HepG2 (cell line): ENCODE results near the gene WIPF3.

Experiments used
- PHF8 ChIP-seq: sonication (generic); formaldehyde crosslinking; IDR thresholded peaks from 2 replicates; pipeline ENCODE4 v1.5.0; 2020; ENCODE audit warnings: missing genetic modification reagents
- SMC3 ChIP-seq: IDR thresholded peaks from 2 replicates; pipeline ENCODE4 v1.6.1; 2011; ENCODE audit warnings: low read length, improper control_type of control experiment
- SUZ12 ChIP-seq: fragments of 150-350 bp; IDR thresholded peaks from 2 replicates; pipeline ENCODE4 v1.6.1; 2014; ENCODE audit warnings: low read depth, low read length
- TAF1 ChIP-seq: sonication (generic); formaldehyde crosslinking; IDR thresholded peaks from 2 replicates; pipeline ENCODE4 v1.4.0; 2020; ENCODE audit warnings: missing genetic modification reagents
- TOPORS ChIP-seq: sonication (generic); formaldehyde crosslinking; IDR thresholded peaks from 2 replicates; pipeline ENCODE4 v1.8.0; 2023; ENCODE audit warnings: mild to moderate bottlenecking, missing genetic modification reagents
- ZFP37 ChIP-seq: sonication (generic); formaldehyde crosslinking; IDR thresholded peaks from 2 replicates; pipeline ENCODE4 v1.4.0; 2020; ENCODE audit warnings: missing genetic modification reagents, borderline replicate concordance
- ZNF263 ChIP-seq: sonication (generic); formaldehyde crosslinking; IDR thresholded peaks from 2 replicates; pipeline ENCODE4 v1.4.0; 2020; ENCODE audit warnings: missing genetic modification reagents
- ZNF30 ChIP-seq: sonication (generic); formaldehyde crosslinking; IDR thresholded peaks from 2 replicates; pipeline ENCODE4 v1.5.0; 2020; ENCODE audit warnings: mild to moderate bottlenecking, missing genetic modification reagents
- TF ChIP-seq, protein P1 (sequence below): sonication (generic); formaldehyde crosslinking; IDR thresholded peaks from 2 replicates; pipeline ENCODE4 v1.5.0; 2020; ENCODE audit warnings: mild to moderate bottlenecking, missing genetic modification reagents, moderate library complexity
- TF ChIP-seq, protein P2 (sequence below): sonication (generic); formaldehyde crosslinking; IDR thresholded peaks from 2 replicates; pipeline ENCODE4 v1.4.0; 2020; ENCODE audit warnings: missing genetic modification reagents, borderline replicate concordance

DNA sequence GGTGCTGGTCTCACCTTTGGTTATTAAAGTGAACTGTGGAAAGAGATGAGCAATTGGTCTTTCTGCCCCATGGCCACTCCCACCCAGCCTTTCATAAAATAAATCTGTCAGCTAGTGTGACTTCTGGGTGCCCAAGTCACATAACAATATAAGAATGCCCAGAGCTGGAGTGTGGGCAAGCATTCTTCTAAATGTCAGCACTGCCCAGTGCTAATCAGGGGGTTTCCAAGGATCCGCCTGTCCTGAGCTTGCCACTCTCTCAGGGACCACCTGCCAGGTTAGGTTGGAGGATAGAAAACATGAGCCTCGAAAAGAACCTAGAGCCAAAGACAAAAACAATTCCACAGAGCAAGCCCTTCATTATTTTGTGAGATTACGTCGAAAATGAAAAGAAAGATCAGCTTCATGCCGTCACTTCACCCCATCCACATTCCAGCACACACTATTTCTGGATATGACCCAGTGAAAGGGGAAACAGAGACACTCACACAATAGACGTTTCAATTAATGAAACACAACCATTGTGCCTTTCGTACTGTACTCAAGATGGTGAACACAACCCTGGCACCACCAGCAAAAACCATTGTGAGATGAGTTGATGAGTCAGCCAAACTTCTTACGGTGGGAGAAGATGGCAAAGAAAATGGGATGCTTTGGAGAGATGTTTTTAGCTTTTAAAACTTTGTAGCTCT, 152.5 kb downstream of the WIPF3 start:
- TF ChIP-seq TOPORS (no peak), ZFP37 (CRISPR knock-in tag) (no peak), ZNF30 (CRISPR knock-in tag) (no peak), TAF1 (CRISPR knock-in tag) (no peak), PHF8 (CRISPR knock-in tag) (no peak), SUZ12 (no peak), SMC3 (no peak), ZNF263 (CRISPR knock-in tag) (no peak)
- TF ChIP-seq, protein P1, sequence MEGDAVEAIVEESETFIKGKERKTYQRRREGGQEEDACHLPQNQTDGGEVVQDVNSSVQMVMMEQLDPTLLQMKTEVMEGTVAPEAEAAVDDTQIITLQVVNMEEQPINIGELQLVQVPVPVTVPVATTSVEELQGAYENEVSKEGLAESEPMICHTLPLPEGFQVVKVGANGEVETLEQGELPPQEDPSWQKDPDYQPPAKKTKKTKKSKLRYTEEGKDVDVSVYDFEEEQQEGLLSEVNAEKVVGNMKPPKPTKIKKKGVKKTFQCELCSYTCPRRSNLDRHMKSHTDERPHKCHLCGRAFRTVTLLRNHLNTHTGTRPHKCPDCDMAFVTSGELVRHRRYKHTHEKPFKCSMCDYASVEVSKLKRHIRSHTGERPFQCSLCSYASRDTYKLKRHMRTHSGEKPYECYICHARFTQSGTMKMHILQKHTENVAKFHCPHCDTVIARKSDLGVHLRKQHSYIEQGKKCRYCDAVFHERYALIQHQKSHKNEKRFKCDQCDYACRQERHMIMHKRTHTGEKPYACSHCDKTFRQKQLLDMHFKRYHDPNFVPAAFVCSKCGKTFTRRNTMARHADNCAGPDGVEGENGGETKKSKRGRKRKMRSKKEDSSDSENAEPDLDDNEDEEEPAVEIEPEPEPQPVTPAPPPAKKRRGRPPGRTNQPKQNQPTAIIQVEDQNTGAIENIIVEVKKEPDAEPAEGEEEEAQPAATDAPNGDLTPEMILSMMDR (CRISPR knock-in tag), result no peak
- TF ChIP-seq, protein P2, sequence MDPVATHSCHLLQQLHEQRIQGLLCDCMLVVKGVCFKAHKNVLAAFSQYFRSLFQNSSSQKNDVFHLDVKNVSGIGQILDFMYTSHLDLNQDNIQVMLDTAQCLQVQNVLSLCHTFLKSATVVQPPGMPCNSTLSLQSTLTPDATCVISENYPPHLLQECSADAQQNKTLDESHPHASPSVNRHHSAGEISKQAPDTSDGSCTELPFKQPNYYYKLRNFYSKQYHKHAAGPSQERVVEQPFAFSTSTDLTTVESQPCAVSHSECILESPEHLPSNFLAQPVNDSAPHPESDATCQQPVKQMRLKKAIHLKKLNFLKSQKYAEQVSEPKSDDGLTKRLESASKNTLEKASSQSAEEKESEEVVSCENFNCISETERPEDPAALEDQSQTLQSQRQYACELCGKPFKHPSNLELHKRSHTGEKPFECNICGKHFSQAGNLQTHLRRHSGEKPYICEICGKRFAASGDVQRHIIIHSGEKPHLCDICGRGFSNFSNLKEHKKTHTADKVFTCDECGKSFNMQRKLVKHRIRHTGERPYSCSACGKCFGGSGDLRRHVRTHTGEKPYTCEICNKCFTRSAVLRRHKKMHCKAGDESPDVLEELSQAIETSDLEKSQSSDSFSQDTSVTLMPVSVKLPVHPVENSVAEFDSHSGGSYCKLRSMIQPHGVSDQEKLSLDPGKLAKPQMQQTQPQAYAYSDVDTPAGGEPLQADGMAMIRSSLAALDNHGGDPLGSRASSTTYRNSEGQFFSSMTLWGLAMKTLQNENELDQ (CRISPR knock-in tag), result no peak
